ENCODE results near the gene POLRMT.
A peak's percentile ranks its signal among the peaks of the same experiment; 100 is the strongest.

Gene POLRMT

GRCh38 chr19:662207-662961, 29.0 kb upstream of the POLRMT start:
- DNase-seq (ENCODE audit: low read depth, low spot score): no peak
- Histone ChIP-seq H3K4me3 (ENCODE audit: low read length) (peak overlapping the region; percentile 93), H3K27me3 (ENCODE audit: control insufficient read depth, insufficient read depth, low read length) (no peaks in the 10 kb centered on the region), H3K36me3 (ENCODE audit: control insufficient read depth, insufficient read depth, low read length) (no peaks in the 10 kb centered on the region; the same call in 1 of the 2 replicates), H3K4me1 (ENCODE audit: control insufficient read depth, insufficient read depth, low read length) (peaks cover 2% of the 10 kb centered on the region; the same call in 1 of the 2 replicates), H3K9me3 (ENCODE audit: control insufficient read depth, insufficient read depth, low read length) (no peaks in the 10 kb centered on the region), H3K27ac (ENCODE audit: low read length) (no peak overlapping the region)
- no CpG with 5 or more reads among the region's 81 CpGs for WGBS (ENCODE audit: insufficient coverage, insufficient read length)

- Histone ChIP-seq H3K9me3 (ENCODE audit: control insufficient read depth, insufficient read depth, low read length) (no peaks in the 10 kb centered on the region), H3K4me3 (ENCODE audit: low read length) (peak overlapping the region; percentile 93; the same call in 1 of the 2 replicates), H3K27ac (ENCODE audit: low read length) (no peak overlapping the region), H3K27me3 (ENCODE audit: control insufficient read depth, insufficient read depth, low read length) (no peaks in the 10 kb centered on the region), H3K4me1 (ENCODE audit: control insufficient read depth, insufficient read depth, low read length) (peaks cover 2% of the 10 kb centered on the region; the same call in 1 of the 2 replicates), H3K36me3 (ENCODE audit: control insufficient read depth, insufficient read depth, low read length) (no peaks in the 10 kb centered on the region; the same call in 1 of the 2 replicates)
- no CpG with 5 or more reads among the region's 31 CpGs for WGBS (ENCODE audit: insufficient coverage, insufficient read length)
- DNase-seq (ENCODE audit: low read depth, low spot score): no peak
Observed at GRCh38 chr19:661427-662196, 28.3 kb upstream of the POLRMT start.

GRCh38 chr19:660793-661426, 27.6 kb upstream of the POLRMT start:
- no peaks in the 10 kb centered on the region for H3K9me3 ChIP-seq (ENCODE audit: control insufficient read depth, insufficient read depth, low read length)
- no peaks in the 10 kb centered on the region; the same call in 1 of the 2 replicates for H3K36me3 ChIP-seq (ENCODE audit: control insufficient read depth, insufficient read depth, low read length)
- no peak overlapping the region for H3K4me3 ChIP-seq (ENCODE audit: low read length)
- no peaks in the 10 kb centered on the region for H3K27me3 ChIP-seq (ENCODE audit: control insufficient read depth, insufficient read depth, low read length)
- DNase-seq (ENCODE audit: low read depth, low spot score): no peak
- H3K4me1 ChIP-seq (ENCODE audit: control insufficient read depth, insufficient read depth, low read length): peaks cover 2% of the 10 kb centered on the region; the same call in 1 of the 2 replicates
- no CpG with 5 or more reads among the region's 20 CpGs for WGBS (ENCODE audit: insufficient coverage, insufficient read length)
- no peak overlapping the region for H3K27ac ChIP-seq (ENCODE audit: low read length)

GRCh38 chr19:658916-659839, 25.8 kb upstream of the POLRMT start:
- Histone ChIP-seq H3K4me3 (ENCODE audit: low read length) (no peak overlapping the region), H3K27me3 (ENCODE audit: control insufficient read depth, insufficient read depth, low read length) (no peaks in the 10 kb centered on the region), H3K27ac (ENCODE audit: low read length) (no peak overlapping the region), H3K36me3 (ENCODE audit: control insufficient read depth, insufficient read depth, low read length) (no peaks in the 10 kb centered on the region; the same call in 1 of the 2 replicates), H3K9me3 (ENCODE audit: control insufficient read depth, insufficient read depth, low read length) (no peaks in the 10 kb centered on the region), H3K4me1 (ENCODE audit: control insufficient read depth, insufficient read depth, low read length) (no peaks in the 10 kb centered on the region; the same call in 1 of the 2 replicates)
- no CpG with 5 or more reads among the region's 50 CpGs for WGBS (ENCODE audit: insufficient coverage, insufficient read length)
- no peak for DNase-seq (ENCODE audit: low read depth, low spot score)

GRCh38 chr19:658059-658839, 24.9 kb upstream of the POLRMT start:
- no CpG with 5 or more reads among the region's 33 CpGs for WGBS (ENCODE audit: insufficient coverage, insufficient read length)
- H3K27me3 ChIP-seq (ENCODE audit: control insufficient read depth, insufficient read depth, low read length): no peaks in the 10 kb centered on the region
- no peak for DNase-seq (ENCODE audit: low read depth, low spot score)
- no peaks in the 10 kb centered on the region for H3K9me3 ChIP-seq (ENCODE audit: control insufficient read depth, insufficient read depth, low read length)
- no peaks in the 10 kb centered on the region; the same call in 1 of the 2 replicates for H3K4me1 ChIP-seq (ENCODE audit: control insufficient read depth, insufficient read depth, low read length)
- peaks cover under 1% of the 10 kb centered on the region; the same call in 1 of the 2 replicates for H3K36me3 ChIP-seq (ENCODE audit: control insufficient read depth, insufficient read depth, low read length)
- no peak overlapping the region for H3K4me3 ChIP-seq (ENCODE audit: low read length)
- H3K27ac ChIP-seq (ENCODE audit: low read length): no peak overlapping the region

- H3K4me1 ChIP-seq (ENCODE audit: control insufficient read depth, insufficient read depth, low read length): no peaks in the 10 kb centered on the region; the same call in 1 of the 2 replicates
- no CpG with 5 or more reads among the region's 19 CpGs for WGBS (ENCODE audit: insufficient coverage, insufficient read length)
- no peak overlapping the region for H3K27ac ChIP-seq (ENCODE audit: low read length)
- no peaks in the 10 kb centered on the region for H3K27me3 ChIP-seq (ENCODE audit: control insufficient read depth, insufficient read depth, low read length)
- H3K36me3 ChIP-seq (ENCODE audit: control insufficient read depth, insufficient read depth, low read length): peaks cover 5% of the 10 kb centered on the region; the same call in 1 of the 2 replicates
- H3K4me3 ChIP-seq (ENCODE audit: low read length): no peak overlapping the region
- no peaks in the 10 kb centered on the region for H3K9me3 ChIP-seq (ENCODE audit: control insufficient read depth, insufficient read depth, low read length)
- DNase-seq (ENCODE audit: low read depth, low spot score): no peak
Observed at GRCh38 chr19:657611-658010, 24.3 kb upstream of the POLRMT start.

- Histone ChIP-seq H3K4me3 (ENCODE audit: low read length) (no peak overlapping the region), H3K27ac (ENCODE audit: low read length) (no peak overlapping the region), H3K9me3 (ENCODE audit: control insufficient read depth, insufficient read depth, low read length) (no peaks in the 10 kb centered on the region), H3K4me1 (ENCODE audit: control insufficient read depth, insufficient read depth, low read length) (no peaks in the 10 kb centered on the region; the same call in 1 of the 2 replicates), H3K27me3 (ENCODE audit: control insufficient read depth, insufficient read depth, low read length) (no peaks in the 10 kb centered on the region), H3K36me3 (ENCODE audit: control insufficient read depth, insufficient read depth, low read length) (peaks cover 5% of the 10 kb centered on the region; the same call in 1 of the 2 replicates)
- no CpG with 5 or more reads among the region's 43 CpGs for WGBS (ENCODE audit: insufficient coverage, insufficient read length)
- no peak for DNase-seq (ENCODE audit: low read depth, low spot score)
Observed at GRCh38 chr19:656751-657559, 23.6 kb upstream of the POLRMT start.

GRCh38 chr19:655691-656090, 22.4 kb upstream of the POLRMT start:
- H3K4me1 ChIP-seq (ENCODE audit: control insufficient read depth, insufficient read depth, low read length): no peaks in the 10 kb centered on the region; the same call in 1 of the 2 replicates
- H3K27ac ChIP-seq (ENCODE audit: low read length): no peak overlapping the region
- no peak overlapping the region for H3K4me3 ChIP-seq (ENCODE audit: low read length)
- H3K27me3 ChIP-seq (ENCODE audit: control insufficient read depth, insufficient read depth, low read length): no peaks in the 10 kb centered on the region
- peaks cover 9% of the 10 kb centered on the region; the same call in 1 of the 2 replicates for H3K36me3 ChIP-seq (ENCODE audit: control insufficient read depth, insufficient read depth, low read length)
- WGBS (ENCODE audit: insufficient coverage, insufficient read length): no CpG with 5 or more reads among the region's 17 CpGs
- H3K9me3 ChIP-seq (ENCODE audit: control insufficient read depth, insufficient read depth, low read length): no peaks in the 10 kb centered on the region
- no peak for DNase-seq (ENCODE audit: low read depth, low spot score)

All from iPS DF 6.9 (cell line).